Measurements from ENCODE around the gene PDE2A.

PDE2A gene

DNA sequence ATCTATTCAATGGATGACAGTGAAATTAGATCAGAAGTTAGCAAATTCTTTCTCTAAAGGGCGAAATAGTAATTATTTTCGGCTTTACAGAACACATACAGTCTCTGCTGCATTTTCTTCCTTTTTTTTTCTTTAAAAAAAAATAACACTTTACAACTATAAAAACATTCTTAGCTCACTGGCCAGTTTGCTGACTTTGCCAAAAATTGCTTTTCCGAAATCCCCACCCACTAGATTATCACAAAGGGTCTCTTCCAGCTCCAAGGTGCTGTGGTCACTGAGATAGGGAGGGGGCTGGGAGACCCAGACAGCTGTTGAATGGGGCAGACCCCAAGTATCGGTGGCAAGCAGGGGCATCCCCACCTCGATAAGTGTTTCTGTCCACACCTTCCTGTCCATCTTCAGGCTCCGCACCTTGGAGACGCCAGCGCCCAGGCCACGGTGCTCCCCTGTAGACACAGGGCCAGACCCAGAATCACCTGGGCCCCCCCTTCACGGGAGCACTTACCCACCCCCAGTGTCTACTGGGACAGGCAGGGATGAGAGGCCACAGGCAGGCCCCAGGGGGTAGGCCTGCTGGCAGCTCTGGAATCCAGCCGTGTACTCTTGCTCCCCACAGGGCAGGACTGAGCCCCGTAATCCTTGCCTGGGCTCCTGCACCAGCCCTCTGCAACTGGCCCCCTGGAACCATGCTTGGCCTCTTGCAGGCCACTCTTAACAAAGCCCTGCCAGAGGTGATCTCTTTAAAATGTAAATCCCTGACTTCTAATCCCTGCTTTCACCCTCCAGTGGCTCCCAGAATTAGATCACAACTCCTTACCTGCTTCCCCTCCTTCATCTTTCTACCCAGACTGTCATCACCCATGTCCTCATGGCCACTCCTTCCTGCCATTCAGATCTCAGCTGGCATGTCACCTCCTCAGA, 31.5 kb upstream of the PDE2A start:
- no peak for TF ChIP-seq CTCF (IDR thresholded peaks at IDR 0.05; ENCODE audit: low read length, missing control alignments)
- no peak overlapping the region for H3K4me3 ChIP-seq (replicated peaks; ENCODE audit: low read depth, low read length)
- no peak for DNase-seq (ENCODE audit: low read depth)

- DNase-seq (ENCODE audit: low read depth) = no peak
- TF ChIP-seq CTCF (IDR thresholded peaks at IDR 0.05; ENCODE audit: low read length, missing control alignments) = no peak
- no peak overlapping the region for H3K4me3 ChIP-seq (replicated peaks; ENCODE audit: low read depth, low read length)
Measured at GRCh38 chr11:72704783-72705265, 30.6 kb upstream of the PDE2A start.

- no peak for DNase-seq (ENCODE audit: low read depth)
- H3K4me3 ChIP-seq (replicated peaks; ENCODE audit: low read depth, low read length) = no peak overlapping the region
- peak; percentile 13 for TF ChIP-seq CTCF (IDR thresholded peaks at IDR 0.05; ENCODE audit: low read length, missing control alignments)
Measured at GRCh38 chr11:72704028-72704782, 30.0 kb upstream of the PDE2A start.

- TF ChIP-seq CTCF (IDR thresholded peaks at IDR 0.05; ENCODE audit: low read length, missing control alignments) = no peak
- no peak overlapping the region for H3K4me3 ChIP-seq (replicated peaks; ENCODE audit: low read depth, low read length)
- DNase-seq (ENCODE audit: low read depth) = peak; percentile 79
Measured at GRCh38 chr11:72703267-72704008, 29.2 kb upstream of the PDE2A start.

GRCh38 chr11:72702577-72703241, 28.5 kb upstream of the PDE2A start:
- no peak for TF ChIP-seq CTCF (IDR thresholded peaks at IDR 0.05; ENCODE audit: low read length, missing control alignments)
- DNase-seq (ENCODE audit: low read depth) = no peak
- H3K4me3 ChIP-seq (replicated peaks; ENCODE audit: low read depth, low read length) = no peak overlapping the region

DNA sequence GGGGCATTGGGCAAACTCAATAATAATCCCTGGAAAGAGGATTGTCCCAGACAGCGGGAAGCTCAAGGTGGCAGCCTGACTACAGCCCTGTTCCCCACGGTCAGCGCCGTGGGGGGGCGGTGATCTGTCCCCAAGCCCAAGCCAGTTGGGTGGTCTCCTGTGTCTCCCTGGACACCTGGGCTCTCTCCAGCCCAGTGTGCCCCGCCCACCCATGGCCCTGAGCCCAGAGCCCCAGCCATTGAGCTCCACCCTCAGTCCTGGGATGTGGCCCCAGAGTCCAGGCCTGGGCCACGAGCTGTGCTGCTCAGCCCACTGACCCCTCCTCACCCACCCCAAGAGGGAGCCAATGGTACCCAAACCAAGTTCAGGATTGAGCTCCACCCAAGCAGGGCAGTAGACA, 27.9 kb upstream of the PDE2A start:
- DNase-seq (ENCODE audit: low read depth) = no peak
- no peak for TF ChIP-seq CTCF (IDR thresholded peaks at IDR 0.05; ENCODE audit: low read length, missing control alignments)

More for the DNA sequence above, 27.9 kb upstream of the PDE2A start:
- H3K4me3 ChIP-seq (replicated peaks; ENCODE audit: low read depth, low read length) = no peak overlapping the region

All from fibroblast of pulmonary artery (primary cell).